SK-N-SH treated with all-trans-retinoic acid at 6 μM for 48 hours (cell line): ENCODE results near the gene FGF4.

Source experiments
- ATAC-seq: fragments of 200-7000 bp; cut with Tn5 transposase; 3 replicates; pipeline ENCODE4 v1.9.1; 2020; ENCODE audit warnings: mild to moderate bottlenecking, moderate library complexity
- ARNTL ChIP-seq: fragments of 450-650 bp; formaldehyde crosslinking; IDR thresholded peaks from 2 replicates; pipeline ENCODE4 v1.5.0; 2020; ENCODE audit warnings: low read depth, mild to moderate bottlenecking, moderate library complexity, borderline replicate concordance
- BACH2 ChIP-seq: fragments of 250-450 bp; sonication (Bioruptor Pico); IDR thresholded peaks from 2 replicates; pipeline ENCODE4 v1.9.0; 2021; ENCODE audit warnings: mild to moderate bottlenecking, borderline replicate concordance
- CREB5 ChIP-seq: fragments of 250-450 bp; sonication (Bioruptor Pico); IDR thresholded peaks from 2 replicates; pipeline ENCODE4 v1.5.1; 2020; ENCODE audit warnings: low read depth, mild to moderate bottlenecking, moderate library complexity
- CSDC2 ChIP-seq: fragments of 250-450 bp; sonication (Bioruptor Pico); IDR thresholded peaks from 2 replicates; pipeline ENCODE4 v1.5.0; 2020; ENCODE audit warnings: mild to moderate bottlenecking, moderate library complexity
- ESRRG ChIP-seq: fragments of 250-450 bp; sonication (Bioruptor Pico); IDR thresholded peaks from 2 replicates; pipeline ENCODE4 v1.6.1; 2021; ENCODE audit warnings: mild to moderate bottlenecking
- GLIS3 ChIP-seq: fragments of 250-450 bp; sonication (Bioruptor Pico); IDR thresholded peaks from 2 replicates; pipeline ENCODE4 v1.5.0; 2020; ENCODE audit warnings: mild to moderate bottlenecking, moderate library complexity
- ISL1 ChIP-seq: fragments of 250-450 bp; sonication (Bioruptor Pico); IDR thresholded peaks from 2 replicates; pipeline ENCODE4 v2.1.2; 2022; ENCODE audit warnings: mild to moderate bottlenecking, moderate library complexity
- OSR1 ChIP-seq: fragments of 250-450 bp; sonication (Bioruptor Pico); IDR thresholded peaks from 2 replicates; pipeline ENCODE4 v1.8.0; 2022; ENCODE audit warnings: moderate library complexity, mild to moderate bottlenecking, inconsistent platforms
- PPARA ChIP-seq: fragments of 250-450 bp; sonication (Bioruptor Pico); IDR thresholded peaks from 2 replicates; pipeline ENCODE4 v1.5.0; 2020; ENCODE audit warnings: mild to moderate bottlenecking, borderline replicate concordance
- RARB ChIP-seq: fragments of 250-450 bp; sonication (Bioruptor Pico); IDR thresholded peaks from 2 replicates; pipeline ENCODE4 v1.8.0; 2021; ENCODE audit warnings: mild to moderate bottlenecking, moderate library complexity
- SNAI2 ChIP-seq: fragments of 250-450 bp; sonication (Bioruptor Pico); IDR thresholded peaks from 2 replicates; pipeline ENCODE4 v1.5.0; 2020; ENCODE audit warnings: mild to moderate bottlenecking, moderate library complexity
- TCF4 ChIP-seq: fragments of 250-450 bp; sonication (Bioruptor Pico); IDR thresholded peaks from 2 replicates; pipeline ENCODE4 v1.8.0; 2021; ENCODE audit warnings: mild to moderate bottlenecking, moderate library complexity, borderline replicate concordance
- TOX ChIP-seq: fragments of 250-450 bp; sonication (Bioruptor Pico); IDR thresholded peaks from 2 replicates; pipeline ENCODE4 v1.8.0; 2021; ENCODE audit warnings: mild to moderate bottlenecking, moderate library complexity, borderline replicate concordance
- ZC3H10 ChIP-seq: fragments of 250-450 bp; sonication (Bioruptor Pico); IDR thresholded peaks from 2 replicates; pipeline ENCODE4 v1.5.1; 2021; ENCODE audit warnings: mild to moderate bottlenecking, moderate library complexity
- ZFP3 ChIP-seq: fragments of 250-450 bp; sonication (Bioruptor Pico); IDR thresholded peaks from 2 replicates; pipeline ENCODE4 v1.5.0; 2020; ENCODE audit warnings: mild to moderate bottlenecking, moderate library complexity
- ZFP30 ChIP-seq: fragments of 450-650 bp; formaldehyde crosslinking; IDR thresholded peaks from 2 replicates; pipeline ENCODE4 v1.5.0; 2022; ENCODE audit warnings: mild to moderate bottlenecking, moderate library complexity
- ZNF565 ChIP-seq: fragments of 450-650 bp; formaldehyde crosslinking; conservative IDR thresholded peaks from 2 replicates; pipeline ENCODE4 v1.5.0; 2020; ENCODE audit warnings: low read depth, mild to moderate bottlenecking, moderate library complexity
- ZNF70 ChIP-seq: fragments of 450-650 bp; formaldehyde crosslinking; IDR thresholded peaks from 2 replicates; pipeline ENCODE4 v1.5.0; 2020; ENCODE audit warnings: mild to moderate bottlenecking, moderate library complexity
- ZNF8 ChIP-seq: fragments of 450-650 bp; formaldehyde crosslinking; IDR thresholded peaks from 2 replicates; pipeline ENCODE4 v1.5.0; 2020; ENCODE audit warnings: mild to moderate bottlenecking, moderate library complexity
- TF ChIP-seq, protein P1 (sequence below): fragments of 250-450 bp; sonication (Bioruptor Pico); IDR thresholded peaks from 2 replicates; pipeline ENCODE4 v1.8.0; 2020; ENCODE audit warnings: mild to moderate bottlenecking, moderate library complexity, borderline replicate concordance
- TF ChIP-seq, protein P2 (sequence below): fragments of 250-450 bp; sonication (Bioruptor Pico); IDR thresholded peaks from 2 replicates; pipeline ENCODE4 v1.8.0; 2021; ENCODE audit warnings: low read depth, mild to moderate bottlenecking, moderate library complexity, borderline replicate concordance
- TF ChIP-seq, protein P3 (sequence below): fragments of 250-450 bp; sonication (Bioruptor Pico); IDR thresholded peaks from 2 replicates; pipeline ENCODE4 v1.5.0; 2020; ENCODE audit warnings: mild to moderate bottlenecking, moderate library complexity

Gene FGF4

GRCh38 chr11:69729252-69729651 is 45.9 kb downstream of the FGF4 start:
- no peak for ATAC-seq

DNA sequence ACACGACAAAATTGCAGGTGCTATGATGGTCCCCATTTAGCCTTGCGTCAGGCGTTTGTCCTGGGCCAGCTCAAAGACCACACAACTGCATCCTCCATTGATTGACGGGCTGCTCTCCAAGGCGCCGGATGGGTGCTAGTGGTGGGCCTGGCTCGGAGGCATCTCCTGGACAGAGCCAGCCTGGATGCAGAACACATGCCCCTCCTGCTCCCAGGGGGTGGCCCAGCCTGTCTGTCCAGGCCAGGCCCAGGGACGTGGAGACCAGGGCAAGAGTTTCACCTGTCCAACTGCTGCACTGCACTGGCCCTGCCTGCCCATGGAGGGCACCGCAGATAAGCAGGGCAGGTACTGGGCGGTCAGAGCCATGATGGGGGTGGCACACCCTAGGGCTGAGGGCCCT is 47.9 kb downstream of the FGF4 start:
- no peak for ATAC-seq

More at GRCh38 chr11:69729252-69729651, 45.9 kb downstream of the FGF4 start:
- TF ChIP-seq ESRRG (CRISPR knock-in tag) (no peak), CREB5 (CRISPR knock-in tag) (no peak), RARB (CRISPR knock-in tag) (no peak), GLIS3 (no peak), ZFP30 (CRISPR knock-in tag) (no peak), ISL1 (no peak), ARNTL (no peak), BACH2 (no peak), ZFP3 (CRISPR knock-in tag) (no peak), SNAI2 (CRISPR knock-in tag) (no peak), PPARA (CRISPR knock-in tag) (no peak), ZNF565 (CRISPR knock-in tag) (no peak), TCF4 (CRISPR knock-in tag) (no peak)
- TF ChIP-seq, protein P1, sequence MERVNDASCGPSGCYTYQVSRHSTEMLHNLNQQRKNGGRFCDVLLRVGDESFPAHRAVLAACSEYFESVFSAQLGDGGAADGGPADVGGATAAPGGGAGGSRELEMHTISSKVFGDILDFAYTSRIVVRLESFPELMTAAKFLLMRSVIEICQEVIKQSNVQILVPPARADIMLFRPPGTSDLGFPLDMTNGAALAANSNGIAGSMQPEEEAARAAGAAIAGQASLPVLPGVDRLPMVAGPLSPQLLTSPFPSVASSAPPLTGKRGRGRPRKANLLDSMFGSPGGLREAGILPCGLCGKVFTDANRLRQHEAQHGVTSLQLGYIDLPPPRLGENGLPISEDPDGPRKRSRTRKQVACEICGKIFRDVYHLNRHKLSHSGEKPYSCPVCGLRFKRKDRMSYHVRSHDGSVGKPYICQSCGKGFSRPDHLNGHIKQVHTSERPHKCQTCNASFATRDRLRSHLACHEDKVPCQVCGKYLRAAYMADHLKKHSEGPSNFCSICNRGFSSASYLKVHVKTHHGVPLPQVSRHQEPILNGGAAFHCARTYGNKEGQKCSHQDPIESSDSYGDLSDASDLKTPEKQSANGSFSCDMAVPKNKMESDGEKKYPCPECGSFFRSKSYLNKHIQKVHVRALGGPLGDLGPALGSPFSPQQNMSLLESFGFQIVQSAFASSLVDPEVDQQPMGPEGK (CRISPR knock-in tag), result no peak
- TF ChIP-seq, protein P2, sequence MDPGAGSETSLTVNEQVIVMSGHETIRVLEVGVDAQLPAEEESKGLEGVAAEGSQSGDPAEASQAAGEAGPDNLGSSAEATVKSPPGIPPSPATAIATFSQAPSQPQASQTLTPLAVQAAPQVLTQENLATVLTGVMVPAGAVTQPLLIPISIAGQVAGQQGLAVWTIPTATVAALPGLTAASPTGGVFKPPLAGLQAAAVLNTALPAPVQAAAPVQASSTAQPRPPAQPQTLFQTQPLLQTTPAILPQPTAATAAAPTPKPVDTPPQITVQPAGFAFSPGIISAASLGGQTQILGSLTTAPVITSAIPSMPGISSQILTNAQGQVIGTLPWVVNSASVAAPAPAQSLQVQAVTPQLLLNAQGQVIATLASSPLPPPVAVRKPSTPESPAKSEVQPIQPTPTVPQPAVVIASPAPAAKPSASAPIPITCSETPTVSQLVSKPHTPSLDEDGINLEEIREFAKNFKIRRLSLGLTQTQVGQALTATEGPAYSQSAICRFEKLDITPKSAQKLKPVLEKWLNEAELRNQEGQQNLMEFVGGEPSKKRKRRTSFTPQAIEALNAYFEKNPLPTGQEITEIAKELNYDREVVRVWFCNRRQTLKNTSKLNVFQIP (CRISPR knock-in tag), result no peak
- TF ChIP-seq, all 23 proteins: peak for 0

More for the DNA sequence above, 47.9 kb downstream of the FGF4 start:
- no peak for TF ChIP-seq ESRRG (CRISPR knock-in tag)
- TF ChIP-seq ZNF70, result no peak
- TF ChIP-seq BACH2, result no peak
- no peak for TF ChIP-seq TOX (CRISPR knock-in tag)
- TF ChIP-seq, protein P1 (CRISPR knock-in tag), result no peak
- TF ChIP-seq GLIS3, result no peak
- TF ChIP-seq OSR1, result no peak
- TF ChIP-seq TCF4 (CRISPR knock-in tag), result no peak
- TF ChIP-seq CSDC2 (CRISPR knock-in tag), result no peak
- TF ChIP-seq ZNF565 (CRISPR knock-in tag), result no peak
- no peak for TF ChIP-seq ZNF8 (CRISPR knock-in tag)
- TF ChIP-seq, protein P3, sequence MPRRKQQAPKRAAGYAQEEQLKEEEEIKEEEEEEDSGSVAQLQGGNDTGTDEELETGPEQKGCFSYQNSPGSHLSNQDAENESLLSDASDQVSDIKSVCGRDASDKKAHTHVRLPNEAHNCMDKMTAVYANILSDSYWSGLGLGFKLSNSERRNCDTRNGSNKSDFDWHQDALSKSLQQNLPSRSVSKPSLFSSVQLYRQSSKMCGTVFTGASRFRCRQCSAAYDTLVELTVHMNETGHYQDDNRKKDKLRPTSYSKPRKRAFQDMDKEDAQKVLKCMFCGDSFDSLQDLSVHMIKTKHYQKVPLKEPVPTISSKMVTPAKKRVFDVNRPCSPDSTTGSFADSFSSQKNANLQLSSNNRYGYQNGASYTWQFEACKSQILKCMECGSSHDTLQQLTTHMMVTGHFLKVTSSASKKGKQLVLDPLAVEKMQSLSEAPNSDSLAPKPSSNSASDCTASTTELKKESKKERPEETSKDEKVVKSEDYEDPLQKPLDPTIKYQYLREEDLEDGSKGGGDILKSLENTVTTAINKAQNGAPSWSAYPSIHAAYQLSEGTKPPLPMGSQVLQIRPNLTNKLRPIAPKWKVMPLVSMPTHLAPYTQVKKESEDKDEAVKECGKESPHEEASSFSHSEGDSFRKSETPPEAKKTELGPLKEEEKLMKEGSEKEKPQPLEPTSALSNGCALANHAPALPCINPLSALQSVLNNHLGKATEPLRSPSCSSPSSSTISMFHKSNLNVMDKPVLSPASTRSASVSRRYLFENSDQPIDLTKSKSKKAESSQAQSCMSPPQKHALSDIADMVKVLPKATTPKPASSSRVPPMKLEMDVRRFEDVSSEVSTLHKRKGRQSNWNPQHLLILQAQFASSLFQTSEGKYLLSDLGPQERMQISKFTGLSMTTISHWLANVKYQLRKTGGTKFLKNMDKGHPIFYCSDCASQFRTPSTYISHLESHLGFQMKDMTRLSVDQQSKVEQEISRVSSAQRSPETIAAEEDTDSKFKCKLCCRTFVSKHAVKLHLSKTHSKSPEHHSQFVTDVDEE (CRISPR knock-in tag), result no peak
- TF ChIP-seq SNAI2 (CRISPR knock-in tag), result no peak
- TF ChIP-seq RARB (CRISPR knock-in tag), result no peak
- no peak for TF ChIP-seq ZC3H10
- TF ChIP-seq, protein P2 (CRISPR knock-in tag), result no peak
- no peak for TF ChIP-seq PPARA (CRISPR knock-in tag)
